AG09309 (cell line): ENCODE measurements around the gene PAFAH1B2.

ENCODE experiments used
- DNase-seq: peaks from one replicate; pipeline ENCODE4 v3.0.0-alpha.2; 2010; ENCODE audit warnings: low read depth
- H3K4me3 ChIP-seq: 2 replicates; pipeline ENCODE4 v1.5.1; 2011; ENCODE audit warnings: mild to moderate bottlenecking, low read depth, low read length, moderate library complexity; ENCODE audit not compliant: control insufficient read depth
- TF ChIP-seq, protein P1 (sequence below): IDR thresholded peaks from 2 replicates; pipeline ENCODE4 v1.5.1; 2011; ENCODE audit warnings: mild to moderate bottlenecking, low read depth, low read length, inconsistent platforms; ENCODE audit not compliant: insufficient read depth, control insufficient read depth; ENCODE audit errors: missing control alignments

The PAFAH1B2 gene

DNA sequence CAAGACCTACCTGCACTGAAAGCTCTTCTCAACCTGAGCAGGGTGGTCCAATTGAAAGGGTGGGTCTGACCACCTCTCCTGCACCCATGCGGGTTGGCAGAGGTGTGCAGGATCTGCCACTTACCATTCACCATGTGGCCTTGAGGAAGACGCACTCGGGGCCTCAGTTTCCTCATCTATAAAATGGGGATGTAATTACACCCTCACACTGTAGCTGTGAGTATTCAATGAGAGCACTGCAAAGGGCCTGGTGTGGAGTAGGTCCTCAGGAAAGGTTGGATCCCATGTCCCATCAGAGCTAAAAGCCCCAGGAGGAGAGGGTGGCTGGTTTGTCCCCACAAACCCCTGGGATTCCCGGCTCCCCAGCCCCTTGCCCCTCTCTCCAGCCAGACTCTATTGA is 54.5 kb downstream of the PAFAH1B2 start:
- H3K4me3 ChIP-seq: peak overlapping the region; percentile 63
- TF ChIP-seq, protein P1, sequence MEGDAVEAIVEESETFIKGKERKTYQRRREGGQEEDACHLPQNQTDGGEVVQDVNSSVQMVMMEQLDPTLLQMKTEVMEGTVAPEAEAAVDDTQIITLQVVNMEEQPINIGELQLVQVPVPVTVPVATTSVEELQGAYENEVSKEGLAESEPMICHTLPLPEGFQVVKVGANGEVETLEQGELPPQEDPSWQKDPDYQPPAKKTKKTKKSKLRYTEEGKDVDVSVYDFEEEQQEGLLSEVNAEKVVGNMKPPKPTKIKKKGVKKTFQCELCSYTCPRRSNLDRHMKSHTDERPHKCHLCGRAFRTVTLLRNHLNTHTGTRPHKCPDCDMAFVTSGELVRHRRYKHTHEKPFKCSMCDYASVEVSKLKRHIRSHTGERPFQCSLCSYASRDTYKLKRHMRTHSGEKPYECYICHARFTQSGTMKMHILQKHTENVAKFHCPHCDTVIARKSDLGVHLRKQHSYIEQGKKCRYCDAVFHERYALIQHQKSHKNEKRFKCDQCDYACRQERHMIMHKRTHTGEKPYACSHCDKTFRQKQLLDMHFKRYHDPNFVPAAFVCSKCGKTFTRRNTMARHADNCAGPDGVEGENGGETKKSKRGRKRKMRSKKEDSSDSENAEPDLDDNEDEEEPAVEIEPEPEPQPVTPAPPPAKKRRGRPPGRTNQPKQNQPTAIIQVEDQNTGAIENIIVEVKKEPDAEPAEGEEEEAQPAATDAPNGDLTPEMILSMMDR: no peak
- DNase-seq: no peak

DNA sequence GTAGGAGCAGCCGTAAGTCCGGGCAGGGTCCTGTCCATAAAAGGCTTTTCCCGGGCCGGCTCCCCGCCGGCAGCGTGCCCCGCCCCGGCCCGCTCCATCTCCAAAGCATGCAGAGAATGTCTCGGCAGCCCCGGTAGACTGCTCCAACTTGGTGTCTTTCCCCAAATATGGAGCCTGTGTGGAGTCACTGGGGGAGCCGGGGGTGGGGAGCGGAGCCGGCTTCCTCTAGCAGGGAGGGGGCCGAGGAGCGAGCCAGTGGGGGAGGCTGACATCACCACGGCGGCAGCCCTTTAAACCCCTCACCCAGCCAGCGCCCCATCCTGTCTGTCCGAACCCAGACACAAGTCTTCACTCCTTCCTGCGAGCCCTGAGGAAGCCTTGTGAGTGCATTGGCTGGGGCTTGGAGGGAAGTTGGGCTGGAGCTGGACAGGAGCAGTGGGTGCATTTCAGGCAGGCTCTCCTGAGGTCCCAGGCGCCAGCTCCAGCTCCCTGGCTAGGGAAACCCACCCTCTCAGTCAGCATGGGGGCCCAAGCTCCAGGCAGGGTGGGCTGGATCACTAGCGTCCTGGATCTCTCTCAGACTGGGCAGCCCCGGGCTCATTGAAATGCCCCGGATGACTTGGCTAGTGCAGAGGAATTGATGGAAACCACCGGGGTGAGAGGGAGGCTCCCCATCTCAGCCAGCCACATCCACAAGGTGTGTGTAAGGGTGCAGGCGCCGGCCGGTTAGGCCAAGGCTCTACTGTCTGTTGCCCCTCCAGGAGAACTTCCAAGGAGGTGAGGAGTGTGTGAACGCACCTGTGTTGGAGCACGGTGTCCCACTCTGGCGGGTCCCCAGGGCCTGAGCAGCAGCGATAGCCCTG is 55.2 kb downstream of the PAFAH1B2 start, which contains the start of gene TAGLN:
Gene TAGLN (plus strand): TSS at position 318 of the 863 bp plus-strand sequence. CDS start 3,644 bp downstream, outside the sequence.
- peak within 1 kb of the TSS; percentile 63 for H3K4me3 ChIP-seq
- peak; percentile 78 for DNase-seq
- TF ChIP-seq, protein P1: no peak

DNA sequence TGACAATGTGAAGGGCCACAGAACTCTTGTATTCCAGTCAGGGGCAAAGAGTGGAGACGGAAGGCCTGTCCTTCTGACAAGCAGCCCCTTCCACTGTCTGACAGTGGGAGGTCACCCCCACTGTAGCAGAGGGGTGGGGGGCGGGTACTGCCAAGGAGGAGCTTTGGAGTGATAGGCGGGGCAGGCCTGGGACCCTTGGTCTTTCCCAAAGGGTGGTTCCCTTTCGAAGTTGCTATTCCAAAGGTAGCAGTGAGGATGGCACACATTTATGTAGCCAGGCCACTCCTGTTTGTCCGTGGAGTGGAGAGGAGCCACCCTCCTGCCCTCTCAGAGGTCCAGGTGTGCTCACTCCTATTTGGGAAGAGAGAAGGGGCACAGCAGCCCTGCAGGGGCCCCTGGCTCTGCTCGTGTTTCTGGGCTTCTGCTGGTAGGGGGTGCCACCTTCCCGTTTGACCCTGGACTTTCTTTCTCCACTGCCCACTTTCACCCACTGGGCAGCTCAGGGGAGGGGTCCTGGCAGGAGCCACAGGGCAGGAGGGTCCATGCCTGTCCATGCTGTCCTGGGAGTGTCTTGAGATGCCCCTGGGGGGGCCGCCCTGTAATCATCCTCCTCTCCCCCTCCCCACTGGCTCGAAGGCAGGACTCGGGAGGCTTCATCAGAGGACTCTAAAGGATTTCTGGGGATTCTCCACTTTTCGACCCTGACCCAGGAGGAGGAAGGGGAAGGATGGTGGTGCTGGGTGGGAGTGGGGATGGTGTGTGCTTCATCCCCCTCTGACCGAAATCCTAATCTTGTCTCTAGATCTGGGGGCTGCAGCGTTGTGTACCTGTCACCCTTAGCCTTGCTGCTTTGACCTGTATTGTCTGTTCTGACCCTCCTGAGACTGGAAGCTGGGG is 56.1 kb downstream of the PAFAH1B2 start:
- TF ChIP-seq, protein P1: no peak
- H3K4me3 ChIP-seq: peak overlapping the region; percentile 63
- DNase-seq: no peak

DNA sequence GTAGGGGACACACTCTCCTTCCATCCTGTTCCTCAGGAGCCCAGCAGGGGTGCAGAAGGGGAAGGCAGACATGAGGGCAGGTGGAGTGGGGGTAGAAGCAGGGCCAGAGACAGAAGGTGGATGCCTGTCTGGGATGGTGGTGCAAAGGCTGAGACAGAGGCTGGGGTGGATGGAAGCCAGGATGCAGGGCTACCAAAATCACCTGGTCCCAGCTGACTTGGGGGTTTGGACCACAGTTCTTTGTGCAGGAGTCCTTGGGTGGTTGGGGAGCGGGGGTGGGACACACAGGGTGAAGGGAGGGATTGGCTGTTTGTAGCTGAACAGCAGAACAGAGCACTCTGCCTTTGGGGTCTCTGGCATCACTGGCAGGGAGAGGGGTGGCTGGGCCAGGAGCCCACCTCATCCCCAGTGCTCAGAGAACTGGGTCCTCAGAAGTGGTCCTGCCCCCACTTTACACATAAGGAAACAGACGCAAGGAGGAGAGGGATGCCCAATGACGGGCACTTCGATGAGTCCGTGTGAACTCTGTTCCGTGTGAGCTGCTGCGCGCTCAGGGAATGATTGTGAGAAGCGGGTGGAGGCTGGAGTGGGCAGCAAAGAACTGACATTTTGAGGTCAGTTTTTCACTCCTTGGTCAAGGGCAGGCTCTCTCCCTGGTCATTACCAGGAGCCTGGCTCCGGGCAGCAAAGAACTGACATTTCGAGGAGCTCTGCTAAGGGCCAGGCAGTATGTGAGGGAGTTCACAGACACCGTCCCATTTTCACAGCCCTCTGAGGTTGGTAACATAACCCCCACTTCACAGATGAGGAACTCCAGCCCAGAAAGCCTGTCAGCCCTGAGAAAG is 56.9 kb downstream of the PAFAH1B2 start:
- H3K4me3 ChIP-seq: peak overlapping the region; percentile 63
- no peak for DNase-seq
- TF ChIP-seq, protein P1: peak; percentile 2

DNA sequence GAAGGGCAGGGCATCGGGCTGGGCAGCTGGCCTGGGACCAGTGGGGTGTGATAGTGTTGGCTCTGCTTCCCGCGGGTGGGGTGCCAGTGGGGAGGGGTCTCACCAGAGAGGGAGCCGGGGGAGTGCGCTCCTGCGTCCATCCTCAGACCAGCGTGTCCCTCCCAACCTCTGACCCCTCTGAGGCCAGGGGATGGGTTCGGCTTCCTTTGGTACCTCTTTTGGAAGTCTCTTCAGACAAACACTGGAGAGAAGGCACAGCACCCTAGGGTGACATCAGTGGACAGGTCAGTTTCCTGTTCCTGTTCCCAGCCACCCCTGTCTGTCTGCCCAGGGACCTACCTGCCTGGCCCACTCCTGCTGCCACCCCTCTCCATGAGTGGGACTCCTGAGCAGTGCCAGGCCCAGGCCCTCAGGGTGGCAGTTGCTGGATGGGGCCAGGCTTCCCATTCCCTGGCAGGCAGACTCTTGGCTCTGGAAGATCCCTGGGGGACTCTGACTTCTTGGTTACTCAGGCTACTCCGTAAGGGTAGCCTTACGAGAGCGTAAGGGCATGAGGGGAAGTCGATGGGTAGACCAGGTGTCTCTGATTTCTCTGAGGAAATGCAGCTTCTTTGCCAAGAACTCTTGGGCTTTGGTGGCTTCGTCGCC is 57.7 kb downstream of the PAFAH1B2 start:
- DNase-seq: no peak
- TF ChIP-seq, protein P1: no peak
- H3K4me3 ChIP-seq: peak overlapping the region; percentile 63
